Stimulated activated CD4-positive, alpha-beta T cell treated with anti-CD3 and anti-CD28 coated beads, TNF-alpha, amount 100 ng/mL, for 24 hours (primary cell): ENCODE measurements around the gene GNAT1.
"Not testable (repeated sequence)": the region's sequence is repeated elsewhere in the genome, so short reads cannot be mapped to it uniquely, and the experiment has no call there.

Experiments
- DNase-seq, 3 experiments: peaks; one replicate each; pipeline ENCODE4 v3.0.0-alpha.2; 2020; ENCODE audit warnings: low read depth in 3 of 3

Gene GNAT1

DNA sequence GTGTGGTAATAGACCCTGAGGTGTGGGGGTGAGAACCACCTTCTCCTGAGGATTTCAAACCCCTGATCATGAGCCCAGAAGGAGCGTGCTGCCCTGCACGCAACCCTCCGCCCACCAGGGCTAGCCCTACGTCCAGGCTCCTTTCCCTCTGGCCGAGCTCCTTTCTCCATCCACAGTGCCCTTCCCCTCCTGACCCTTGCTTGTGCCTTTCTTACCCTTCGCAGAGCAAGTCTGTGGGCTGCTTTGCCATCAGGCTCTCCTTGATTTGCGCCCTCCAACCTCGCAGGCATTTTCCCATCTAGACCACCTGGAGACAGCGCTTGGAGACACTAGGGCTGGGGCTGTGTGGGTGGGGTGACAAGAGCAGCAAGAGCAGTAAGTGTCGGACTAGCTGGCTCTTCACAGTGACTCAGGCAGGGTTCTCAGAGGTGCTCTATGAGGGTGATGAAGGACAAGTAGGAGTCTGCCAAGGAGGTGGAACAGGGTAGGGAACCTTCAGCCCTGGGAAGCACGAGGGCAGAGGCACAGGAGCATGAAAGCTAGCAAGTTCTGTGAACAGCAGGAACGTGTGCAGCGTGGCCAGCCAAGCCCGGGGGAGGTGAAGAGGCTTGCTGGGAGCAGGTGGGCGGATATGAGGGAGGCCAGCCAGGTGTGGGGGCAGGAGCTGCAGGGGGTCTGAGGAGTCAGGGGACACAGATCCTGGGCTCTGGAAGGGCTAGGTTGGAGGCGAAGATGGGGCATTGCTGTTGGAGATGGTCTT, 11.1 kb downstream of the GNAT1 start:
- no peak for DNase-seq

DNA sequence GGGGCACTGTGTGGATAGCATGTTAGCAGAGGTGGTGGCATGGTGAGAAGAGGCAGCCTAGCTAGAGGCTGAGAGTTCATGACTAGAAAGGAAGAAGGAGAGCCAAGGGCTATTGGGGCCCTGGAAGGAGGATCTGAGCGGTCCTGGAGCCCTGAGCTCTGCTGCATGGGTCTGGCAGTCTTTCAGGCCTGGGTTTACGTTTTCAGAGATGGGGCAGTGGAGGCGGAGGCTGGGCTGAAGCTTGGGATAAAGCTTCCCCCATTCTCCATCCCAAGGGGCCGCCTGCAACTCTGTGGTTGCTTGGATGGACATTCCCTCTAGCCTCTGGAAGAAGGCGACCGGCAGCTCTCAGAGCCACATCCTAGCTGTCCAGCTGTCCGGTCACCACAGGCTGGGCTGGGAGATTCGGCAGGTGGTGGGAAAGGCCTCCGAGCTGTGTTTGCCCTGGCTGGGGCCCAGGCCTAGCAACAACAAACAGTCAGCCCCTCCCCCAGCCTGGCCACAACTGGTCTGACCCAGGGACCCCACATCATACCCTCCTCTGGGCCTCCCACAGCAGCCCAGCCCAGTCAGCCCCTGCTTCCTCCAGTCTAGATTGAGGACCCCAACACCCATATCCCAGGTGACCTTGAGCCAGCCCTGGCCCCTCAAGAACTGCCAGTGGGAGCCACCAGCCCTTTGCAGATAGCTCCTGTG, 11.9 kb downstream of the GNAT1 start:
- DNase-seq = no peak

DNA sequence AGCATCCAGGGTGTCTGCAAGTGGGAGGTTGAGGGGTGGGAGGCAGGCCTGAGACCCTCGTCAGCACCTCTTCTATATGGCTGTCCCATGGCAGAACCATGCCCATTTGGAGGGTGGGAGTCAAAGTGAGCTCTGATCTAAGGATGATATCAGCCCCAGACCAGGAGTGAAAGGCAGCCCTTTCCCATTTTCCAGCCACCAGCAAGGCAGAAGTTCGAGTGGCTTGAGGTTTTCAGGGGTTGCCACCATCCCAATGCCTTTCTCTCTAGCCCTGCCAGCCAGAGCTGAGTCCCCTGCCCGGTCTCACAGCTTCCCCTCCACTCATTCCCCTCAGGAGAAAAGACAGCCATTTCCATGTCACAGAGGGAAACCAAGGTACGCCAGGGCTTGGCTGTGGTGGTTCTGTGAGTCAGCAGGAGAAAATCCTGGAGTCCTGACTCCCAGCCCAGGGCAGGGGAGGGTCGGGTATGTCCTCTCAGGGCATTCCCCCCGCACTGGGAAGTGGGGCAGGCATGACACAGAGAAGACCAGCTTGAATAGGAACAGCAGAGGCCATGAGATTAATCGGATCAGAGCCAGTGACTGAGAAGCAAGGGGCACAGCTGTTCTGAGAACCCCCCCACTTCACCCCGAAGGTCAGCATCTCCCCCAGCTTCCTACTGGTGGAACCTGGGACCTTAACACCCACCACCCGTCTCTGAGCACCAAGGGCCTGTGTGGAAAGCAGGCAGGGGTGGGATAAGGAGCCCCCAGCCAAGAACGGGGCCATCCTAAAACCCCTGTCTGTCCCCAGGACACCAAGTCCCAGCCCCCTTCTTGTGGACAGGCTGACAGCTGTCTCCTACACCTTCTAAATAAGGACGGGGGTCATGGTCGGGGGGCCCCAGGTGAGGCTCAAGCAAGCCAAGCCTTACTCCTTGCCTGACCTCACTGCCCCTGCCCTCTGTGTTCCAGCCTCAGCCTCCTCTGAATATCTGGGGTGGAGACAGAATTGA, 12.7 kb downstream of the GNAT1 start:
- no peak for DNase-seq

DNA sequence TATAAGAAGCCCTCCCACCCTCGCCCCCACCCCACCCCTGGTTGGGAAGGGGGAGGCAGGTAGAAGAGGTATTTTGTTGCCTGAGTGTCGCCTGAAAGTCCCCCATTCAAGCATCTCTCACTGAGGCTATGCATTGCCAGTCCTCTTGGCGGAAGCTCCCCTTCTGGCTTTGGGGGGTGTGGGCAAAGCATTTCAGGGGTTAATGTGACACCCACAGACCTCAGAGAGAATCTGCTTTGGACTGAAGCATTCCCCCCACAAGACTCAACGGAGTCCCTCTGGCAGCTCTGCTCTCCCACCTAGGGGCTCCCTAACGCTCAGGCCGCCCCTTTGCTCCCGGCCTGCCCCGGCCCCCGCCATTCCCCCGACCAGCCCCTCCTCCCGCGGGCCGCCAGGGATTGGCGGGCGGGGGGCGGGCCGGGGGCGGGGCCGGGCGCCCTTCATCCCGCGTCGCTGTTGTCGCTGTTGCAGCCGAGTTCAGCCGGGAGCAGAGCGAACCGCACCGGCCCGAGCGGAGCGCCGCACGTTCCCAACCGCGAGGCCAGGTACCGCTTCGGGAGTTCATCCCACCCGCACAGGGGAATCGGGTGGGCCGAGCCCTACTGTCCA, 13.5 kb downstream of the GNAT1 start, which contains the start of gene SLC38A3:
TSS of gene SLC38A3 (plus strand) at position 468 of the 609 bp plus-strand sequence. CDS start 8,929 bp downstream, outside the sequence.
- no peak for DNase-seq

DNA sequence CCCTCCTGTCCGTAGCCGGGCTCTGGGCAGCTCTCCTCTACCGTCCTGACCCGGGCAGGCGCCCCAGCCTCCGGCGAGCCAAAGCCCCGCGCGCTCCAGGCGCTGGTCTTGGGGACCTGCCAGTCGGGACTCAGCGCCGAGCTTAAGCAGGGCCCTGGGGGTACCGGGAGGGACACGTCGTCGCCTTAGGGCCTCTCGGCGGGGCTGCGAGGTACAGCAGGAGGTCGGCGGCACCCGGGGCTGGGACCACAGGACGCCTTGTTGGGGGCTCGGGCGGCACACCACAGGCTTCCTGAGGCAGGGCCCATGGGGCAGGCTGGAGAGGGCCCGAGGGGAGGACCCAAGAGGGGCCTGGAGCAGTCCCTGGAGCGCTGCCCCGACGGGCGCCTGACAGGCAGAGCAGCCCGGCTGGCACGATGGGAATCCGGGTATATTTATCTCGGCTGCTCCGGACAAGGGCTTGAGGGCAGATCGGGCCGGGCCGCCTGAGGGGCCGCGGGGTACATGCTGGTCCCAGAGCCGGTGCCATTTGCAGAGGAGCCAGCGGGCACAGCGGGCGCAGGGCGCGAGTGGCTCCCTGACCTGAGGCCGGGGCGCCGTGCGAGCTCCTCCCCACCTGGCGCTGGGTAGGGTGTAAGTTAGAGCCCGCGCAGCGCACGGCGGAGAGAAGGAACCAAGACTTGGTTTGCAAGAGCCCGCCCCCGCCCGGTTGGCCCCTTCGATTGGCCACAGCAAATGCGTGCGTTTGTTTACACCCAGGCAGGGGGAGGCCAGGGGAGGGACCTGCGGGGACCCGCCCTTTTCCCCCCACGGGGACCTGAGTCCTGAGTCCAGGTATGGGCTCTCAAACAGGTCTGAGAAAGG, 14.2 kb downstream of the GNAT1 start:
- peak in 1 of 3 experiments; percentile 50 for DNase-seq

DNA sequence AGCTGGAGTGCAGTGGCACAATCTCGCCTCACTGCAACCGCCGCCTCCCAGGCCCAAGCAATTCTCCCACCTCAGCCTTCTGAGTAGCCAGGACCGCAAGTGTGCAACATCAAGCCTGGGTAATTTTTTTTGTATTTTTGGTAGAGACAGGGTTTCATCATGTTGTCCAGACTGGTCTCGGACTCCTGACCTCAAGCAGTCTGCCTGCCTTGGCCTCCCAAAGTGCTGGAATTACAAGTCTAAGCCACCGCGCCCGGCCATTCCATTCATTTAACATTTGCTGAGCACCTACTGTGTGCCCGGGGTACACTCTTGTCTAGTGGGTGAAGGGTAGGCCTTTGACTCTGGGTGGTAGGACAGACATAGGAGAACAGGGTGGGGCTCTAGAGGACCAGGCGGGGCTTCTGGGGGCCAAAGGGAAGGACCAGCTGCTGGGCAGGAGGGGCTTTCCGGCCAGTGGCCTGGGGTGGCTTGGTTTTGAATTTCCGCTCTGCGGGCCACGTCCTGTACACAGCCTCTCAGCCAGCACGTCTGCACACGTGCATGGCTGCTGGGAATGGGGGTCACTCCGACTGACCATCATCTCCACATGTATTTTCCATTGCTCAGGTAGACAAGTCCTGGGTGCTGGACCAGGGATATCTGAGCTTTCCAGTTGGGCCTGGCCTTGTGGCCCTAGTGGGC, 16.1 kb downstream of the GNAT1 start:
- DNase-seq = no peak

DNA sequence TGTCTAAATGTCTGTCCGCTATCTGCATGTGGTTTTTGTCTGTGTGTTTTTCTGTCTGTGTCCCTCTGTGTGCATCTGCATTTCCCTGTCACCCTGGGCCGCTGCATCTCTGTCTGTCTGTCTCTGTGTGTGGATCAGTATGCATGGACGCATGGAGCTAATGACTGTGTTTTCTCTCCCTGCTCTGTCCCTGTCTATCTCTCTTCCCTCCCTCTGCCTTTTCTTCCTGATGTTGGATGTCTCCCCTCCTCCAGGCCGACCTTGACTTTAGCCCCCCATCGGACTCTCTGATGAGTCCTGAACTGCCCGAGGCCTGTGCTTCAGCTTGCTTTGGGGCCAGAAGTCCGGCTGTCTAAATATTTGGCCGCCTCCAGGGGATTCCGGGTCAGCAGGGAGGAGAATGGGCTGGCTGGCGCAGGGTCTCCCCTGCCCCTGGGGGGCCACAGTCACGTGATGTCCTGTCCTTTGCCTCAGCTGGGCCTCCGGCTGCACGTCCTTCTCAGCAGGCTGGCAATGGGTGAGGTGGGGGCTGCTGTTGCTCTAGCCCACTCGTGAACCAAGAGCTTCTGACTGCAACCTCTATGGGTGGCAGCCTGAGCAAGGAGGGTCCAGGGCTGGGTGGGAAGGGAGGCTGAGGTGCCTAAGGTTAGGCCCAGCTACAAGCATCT, 17.4 kb downstream of the GNAT1 start:
- DNase-seq = no peak

DNA sequence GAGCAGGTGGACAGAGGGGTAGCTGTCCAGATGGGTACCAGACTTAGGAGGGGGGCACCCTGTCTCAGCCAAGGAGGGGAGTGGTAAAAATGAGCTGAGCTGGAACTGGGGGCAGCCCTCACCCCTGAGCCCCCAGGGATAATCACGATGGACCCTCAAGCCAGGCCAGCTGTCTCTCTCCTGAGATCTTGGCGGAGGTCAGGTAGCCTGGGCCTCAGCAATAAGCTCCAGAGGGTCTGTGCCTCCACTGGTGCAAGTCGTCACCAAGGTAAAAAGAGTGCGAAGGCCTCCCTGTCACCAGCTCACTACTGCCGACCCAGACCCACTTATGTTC, 18.7 kb downstream of the GNAT1 start:
- DNase-seq = no peak

DNA sequence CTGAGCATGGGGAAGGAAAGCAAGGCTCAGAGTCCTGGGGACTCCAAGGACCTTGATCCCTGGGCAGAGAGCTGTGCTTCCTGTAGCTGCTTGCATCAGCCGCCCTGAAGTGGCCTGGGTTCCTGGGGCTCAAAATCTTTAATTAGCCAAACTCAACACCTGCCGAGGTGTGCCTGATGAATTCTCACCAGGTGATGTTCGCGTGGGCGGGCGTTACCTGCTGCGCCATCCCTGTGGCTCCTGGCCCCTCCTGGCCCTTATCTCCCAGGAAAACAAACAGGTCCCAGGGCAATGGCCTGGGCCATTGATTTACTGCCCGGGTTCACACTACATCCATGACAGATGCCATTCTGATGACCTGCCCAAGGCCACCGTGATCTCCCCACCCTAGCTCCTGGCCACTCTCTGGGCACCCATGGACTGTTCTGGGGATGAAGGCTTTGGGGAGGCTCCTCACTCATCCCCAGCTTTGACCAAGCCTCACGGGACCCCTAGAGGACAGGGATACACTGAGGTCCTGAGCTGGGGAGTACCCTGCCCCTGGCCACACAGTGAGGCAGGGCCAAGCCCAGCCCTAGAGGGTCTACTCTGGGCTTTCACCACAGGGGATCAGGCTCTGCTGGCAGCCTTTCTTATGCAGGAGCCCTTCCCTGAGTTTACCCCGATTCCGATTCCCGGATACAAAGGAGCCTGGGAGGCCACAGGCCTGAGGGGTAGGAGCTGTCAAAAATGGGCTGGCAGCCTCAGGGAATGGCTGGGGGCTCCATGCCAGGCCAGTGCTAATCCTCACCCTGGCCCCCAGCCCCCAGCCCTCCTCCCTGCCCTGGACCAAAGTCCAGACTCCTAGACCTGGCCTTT, 19.3 kb downstream of the GNAT1 start:
- DNase-seq = no peak

DNA sequence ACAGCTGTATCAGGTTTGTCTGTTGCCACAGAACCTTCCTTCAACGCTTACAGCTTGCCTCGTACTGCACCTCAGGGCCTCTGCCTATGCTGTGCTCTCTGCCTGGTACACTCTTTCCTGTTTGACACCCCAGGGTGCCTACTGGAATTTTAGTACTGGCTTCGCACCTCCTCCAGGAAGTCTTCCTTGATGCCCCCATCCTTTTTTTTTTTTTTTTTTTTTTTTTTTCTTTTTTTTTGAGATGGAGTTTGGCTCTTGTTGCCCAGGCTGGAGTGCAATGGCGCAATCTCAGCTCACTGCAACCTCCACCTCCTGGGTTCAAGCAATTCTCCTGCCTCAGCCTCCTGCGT, 19.9 kb downstream of the GNAT1 start:
- not testable (repeated sequence) for DNase-seq

DNA sequence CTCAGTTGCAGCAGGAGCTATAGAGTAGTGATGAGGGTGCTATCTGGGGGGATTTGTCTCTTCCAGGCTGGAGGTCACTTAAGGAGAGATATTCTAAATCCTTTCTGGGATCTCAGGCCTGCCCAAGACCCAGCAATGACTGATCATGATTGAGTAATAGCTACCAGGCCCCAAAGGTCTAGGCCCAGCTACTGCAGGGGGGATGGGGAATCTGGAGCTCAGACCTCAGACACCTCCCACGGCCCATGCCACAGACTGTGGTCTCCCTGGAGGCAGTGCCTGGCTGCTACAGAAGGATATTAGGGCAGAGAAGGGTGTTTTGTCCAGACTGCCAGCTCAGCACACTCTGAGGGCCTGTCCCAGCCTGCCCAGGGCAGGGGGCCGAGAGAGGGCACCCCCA, 20.5 kb downstream of the GNAT1 start:
- DNase-seq = peak in 1 of 3 experiments; percentile 25

DNA sequence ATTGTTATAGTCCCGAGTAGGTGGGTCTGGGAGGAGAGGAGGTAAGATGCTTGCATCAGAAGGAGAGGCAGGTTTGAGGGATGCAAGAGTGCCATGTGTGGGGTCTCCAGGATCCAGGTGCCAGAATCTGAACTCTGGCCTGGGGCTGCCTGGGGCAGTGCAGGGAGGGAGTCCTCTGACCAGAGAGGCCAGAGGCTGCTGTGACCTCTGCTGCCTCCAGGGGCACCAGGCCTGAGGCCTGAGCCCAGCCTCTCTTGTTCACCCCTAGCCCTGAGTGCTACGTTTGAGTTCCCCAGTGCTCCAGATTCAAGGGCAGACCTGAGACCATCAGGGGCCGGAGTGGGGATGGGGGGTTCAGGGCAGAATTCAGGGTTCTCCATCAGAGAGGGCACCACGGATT, 21.1 kb downstream of the GNAT1 start:
- DNase-seq = no peak

DNA sequence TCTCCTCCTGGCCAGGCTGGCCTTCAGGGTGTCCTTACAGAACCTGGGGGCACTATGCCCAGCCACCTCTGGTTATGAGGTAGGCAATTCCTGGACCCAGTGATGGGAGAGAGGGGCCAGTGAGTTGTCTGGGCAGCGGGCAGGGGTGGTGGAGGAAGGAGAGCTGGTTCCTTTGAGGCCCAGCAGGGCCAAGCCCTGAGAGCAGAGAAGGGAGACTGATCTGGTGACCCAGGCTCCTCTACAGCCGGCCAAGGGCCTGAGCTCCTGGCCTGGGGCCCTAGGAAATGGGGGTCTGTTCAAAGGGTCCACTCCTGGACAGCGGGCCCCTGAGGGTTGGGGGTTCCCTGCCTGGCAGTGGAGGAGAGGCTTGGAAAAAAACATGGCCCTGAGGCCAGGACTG, 21.6 kb downstream of the GNAT1 start:
- no peak for DNase-seq

DNA sequence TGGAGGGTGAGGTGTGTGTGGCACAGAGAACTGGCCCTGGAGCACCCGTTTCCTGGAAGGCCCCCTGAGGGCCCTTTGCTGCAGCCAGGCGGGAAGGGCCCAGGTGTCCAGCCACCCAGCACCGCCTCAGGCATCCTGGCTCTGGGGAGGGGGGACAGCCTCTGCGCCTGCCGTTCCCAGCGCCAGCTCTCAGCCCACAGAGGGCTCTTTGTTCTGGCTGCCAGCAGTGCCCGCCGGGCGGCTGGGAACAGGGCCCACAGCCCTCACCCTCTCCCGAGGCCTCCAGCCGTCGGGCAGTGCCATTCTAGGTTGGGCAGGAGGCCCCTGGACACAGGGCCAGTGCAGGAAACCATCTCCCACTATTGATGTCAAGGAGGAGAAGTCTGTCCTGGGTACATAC, 22.0 kb downstream of the GNAT1 start:
- DNase-seq = no peak

DNA sequence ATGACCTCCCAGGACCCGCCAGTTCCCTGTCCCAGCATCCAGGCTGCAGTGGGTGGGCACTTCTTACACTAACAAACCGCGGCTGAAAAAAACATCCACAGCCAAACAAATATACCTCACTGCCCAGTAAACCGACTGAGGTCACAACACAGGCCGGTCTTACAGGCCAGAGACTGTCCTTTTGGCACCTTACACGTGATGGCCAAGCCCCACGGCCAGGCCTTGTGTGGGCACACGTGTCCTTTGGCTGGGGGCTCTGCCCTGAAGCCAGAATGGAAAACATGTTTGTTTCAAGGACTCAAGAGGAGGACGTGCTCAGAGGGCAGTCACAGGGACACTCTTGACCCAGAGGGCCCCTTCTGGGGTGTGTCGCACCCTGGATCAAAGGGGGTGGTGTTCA, 23.4 kb downstream of the GNAT1 start:
- DNase-seq = no peak

DNA sequence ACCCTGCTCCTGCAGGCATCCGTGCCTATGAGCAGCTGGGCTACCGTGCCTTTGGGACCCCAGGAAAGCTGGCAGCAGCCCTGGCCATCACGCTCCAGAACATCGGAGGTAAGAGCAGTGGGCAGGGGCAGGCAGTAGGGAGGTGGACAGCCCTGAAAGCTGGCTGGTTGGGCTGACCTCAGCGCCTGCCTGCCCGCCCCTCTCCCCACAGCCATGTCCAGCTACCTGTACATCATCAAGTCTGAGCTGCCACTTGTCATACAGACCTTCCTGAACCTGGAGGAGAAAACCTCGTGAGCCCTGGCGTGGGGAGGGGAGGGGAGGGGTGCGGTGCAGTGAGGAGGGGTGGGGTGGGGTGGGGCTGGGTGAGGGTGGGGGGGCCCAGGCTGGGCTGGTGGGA, 24.1 kb downstream of the GNAT1 start:
- DNase-seq = no peak

DNA sequence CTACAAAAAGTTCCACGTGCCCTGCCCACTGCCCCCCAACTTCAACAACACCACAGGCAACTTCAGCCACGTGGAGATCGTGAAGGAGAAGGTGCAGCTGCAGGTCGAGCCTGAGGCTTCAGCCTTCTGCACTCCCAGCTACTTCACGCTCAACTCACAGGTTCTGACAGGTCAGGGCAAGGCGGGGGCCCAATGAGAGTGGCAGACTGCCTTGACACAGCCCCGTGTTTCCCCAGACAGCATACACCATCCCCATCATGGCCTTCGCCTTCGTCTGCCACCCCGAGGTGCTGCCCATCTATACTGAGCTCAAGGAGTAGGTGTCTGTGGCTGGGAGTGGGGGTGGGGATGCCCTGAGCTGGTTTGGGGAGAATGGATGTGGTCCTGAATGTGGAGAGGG, 26.3 kb downstream of the GNAT1 start:
- no peak for DNase-seq

DNA sequence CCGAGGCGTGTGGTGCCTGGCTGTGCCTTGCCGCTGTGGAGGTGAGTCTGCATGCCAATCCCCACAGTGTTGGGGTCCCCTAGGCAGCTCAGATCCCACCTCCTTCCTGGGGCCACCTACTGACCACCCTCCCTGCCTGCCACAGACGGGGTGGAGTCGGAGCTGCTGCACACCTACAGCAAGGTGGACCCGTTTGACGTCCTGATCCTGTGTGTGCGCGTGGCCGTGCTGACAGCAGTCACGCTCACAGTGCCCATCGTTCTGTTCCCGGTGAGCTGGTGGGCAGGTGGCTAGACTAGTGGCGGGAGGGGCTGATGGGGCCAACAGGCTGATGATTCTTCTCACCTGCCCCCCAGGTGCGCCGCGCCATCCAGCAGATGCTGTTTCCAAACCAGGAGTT, 27.0 kb downstream of the GNAT1 start:
- DNase-seq = no peak

DNA sequence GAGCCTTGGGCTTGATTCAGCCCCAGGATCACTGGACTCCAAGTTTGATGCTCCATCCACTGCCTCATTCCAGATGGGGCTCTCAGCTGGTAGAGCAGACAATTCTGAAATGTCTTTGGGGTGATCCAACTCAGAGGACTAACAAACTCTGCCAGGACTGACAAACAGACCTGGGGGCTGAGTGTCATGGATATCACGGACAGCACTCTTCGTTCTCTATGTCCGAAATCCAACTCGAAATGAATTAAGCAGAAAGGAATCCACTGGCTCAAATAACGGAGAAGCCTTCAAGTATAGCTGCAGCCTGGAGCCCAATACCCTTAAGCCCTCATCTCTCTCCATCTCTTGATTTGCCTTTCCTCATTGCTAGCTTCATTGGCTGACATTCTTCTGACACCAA, 27.9 kb downstream of the GNAT1 start:
- no peak for DNase-seq
